Effector memory CD8-positive, alpha-beta T cell (primary cell): Measurements from ENCODE around the gene ZCCHC24.

Experiments used
- ATAC-seq: fragments of 150-1000 bp; cut with Tn5 transposase; replicated peaks from 2 replicates; pipeline ENCODE4 v1.10.0; 2021; ENCODE audit warnings: mild to moderate bottlenecking, moderate library complexity
- DNase-seq, 3 experiments: peaks; one replicate each; pipeline ENCODE4 v3.0.0; 2021
- H3K27ac Mint-ChIP-seq, 2 donors: one replicate each; pipeline ENCODE4 v1.8.0; 2022; ENCODE audit warnings: mild to moderate bottlenecking in 2 of 2, mixed read lengths in 2 of 2, moderate library complexity in 2 of 2
- H3K27me3 Mint-ChIP-seq, 2 donors: one replicate each; pipeline ENCODE4 v1.8.0; 2022; ENCODE audit warnings: mixed read lengths in 2 of 2
- H3K36me3 Mint-ChIP-seq: one replicate; pipeline ENCODE4 v1.8.0; 2022; ENCODE audit warnings: mild to moderate bottlenecking, moderate library complexity, mixed read lengths; ENCODE audit not compliant: insufficient read depth
- H3K4me1 Mint-ChIP-seq, 2 donors: one replicate each; pipeline ENCODE4 v1.8.0; 2022; ENCODE audit warnings: low read depth in 2 of 2, mixed read lengths in 2 of 2
- H3K4me3 Mint-ChIP-seq, 2 donors: one replicate each; pipeline ENCODE4 v1.8.0; 2022; ENCODE audit warnings: mild to moderate bottlenecking in 2 of 2, mixed read lengths in 2 of 2, moderate library complexity in 2 of 2
- H3K9me3 Mint-ChIP-seq, 2 donors: one replicate each; pipeline ENCODE4 v1.8.0; 2022; ENCODE audit warnings: mixed read lengths in 2 of 2

Gene ZCCHC24

GRCh38 chr10:79468015-79468560 lies 22.7 kb upstream of the ZCCHC24 start:
- ATAC-seq = no peak
- Mint-ChIP-seq H3K4me1 (peaks cover 0 to 2% of the 10 kb centered on the region in 2 donors), H3K4me3 (no peak overlapping the region), H3K27ac (no peak overlapping the region), H3K27me3 (peaks cover 6 to 33% of the 10 kb centered on the region in 2 donors), H3K9me3 (no peaks in the 10 kb centered on the region), H3K36me3 (peaks cover 3% of the 10 kb centered on the region)
- DNase-seq = no peak

DNA sequence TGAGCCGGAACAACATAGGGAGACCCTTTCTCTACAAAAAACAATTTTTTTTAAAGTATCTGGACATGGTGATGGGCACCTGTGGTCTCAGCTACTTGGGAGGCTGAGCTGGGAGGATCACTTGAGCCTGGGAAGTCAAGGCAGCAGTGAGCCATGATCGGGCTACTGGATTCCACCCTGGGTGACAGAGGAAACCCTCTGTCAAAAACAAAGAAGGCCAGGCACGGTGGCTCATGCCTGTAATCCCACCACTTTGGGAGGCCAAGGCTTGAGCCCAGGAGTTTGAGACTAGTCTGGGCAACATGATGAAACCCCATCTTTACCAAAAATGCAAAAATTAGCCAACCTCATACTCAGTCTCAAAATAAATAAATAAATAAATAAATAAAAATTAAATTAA lies 19.9 kb upstream of the ZCCHC24 start:
- no peak for DNase-seq
- H3K4me3 Mint-ChIP-seq = no peak overlapping the region
- no peak overlapping the region for H3K27ac Mint-ChIP-seq
- H3K9me3 Mint-ChIP-seq = no peaks in the 10 kb centered on the region
- H3K27me3 Mint-ChIP-seq = peaks cover 0 to 15% of the 10 kb centered on the region in 2 donors
- ATAC-seq = no peak
- H3K4me1 Mint-ChIP-seq = peaks cover 0 to 2% of the 10 kb centered on the region in 2 donors
- H3K36me3 Mint-ChIP-seq = peaks cover 3% of the 10 kb centered on the region

- peaks cover 0 to 7% of the 10 kb centered on the region in 2 donors for H3K27me3 Mint-ChIP-seq
- no peaks in the 10 kb centered on the region for H3K9me3 Mint-ChIP-seq
- ATAC-seq (no peak), DNase-seq (no peak)
- no peak overlapping the region for H3K4me3 Mint-ChIP-seq
- H3K36me3 Mint-ChIP-seq = peaks cover 3% of the 10 kb centered on the region
- H3K27ac Mint-ChIP-seq = no peak overlapping the region
- H3K4me1 Mint-ChIP-seq = peaks cover 0 to 2% of the 10 kb centered on the region in 2 donors
These were observed 18.4 kb upstream of the ZCCHC24 start for GRCh38 chr10:79463578-79464496.

DNA sequence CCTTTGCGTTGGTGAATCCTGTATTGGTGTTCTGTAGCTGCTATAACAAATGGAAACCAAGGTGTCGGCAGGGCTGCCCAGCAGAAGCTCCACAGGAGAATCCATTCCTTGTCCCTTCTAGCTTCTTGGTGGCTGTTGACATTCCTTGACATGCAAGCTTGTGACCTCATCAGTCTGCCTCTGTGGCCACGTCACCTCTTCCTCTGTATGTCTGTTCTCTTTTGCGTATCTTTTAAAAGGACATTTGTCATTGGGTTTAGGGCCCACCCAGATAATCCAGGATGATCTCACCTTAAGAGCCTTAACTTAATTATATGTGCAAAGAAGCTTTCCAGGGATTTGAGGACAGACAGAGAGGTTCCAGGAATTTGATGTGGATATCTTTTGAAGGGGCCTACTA lies 15.3 kb upstream of the ZCCHC24 start:
- DNase-seq = no peak
- peaks cover 0 to 6% of the 10 kb centered on the region in 2 donors for H3K27me3 Mint-ChIP-seq
- no peak overlapping the region for H3K27ac Mint-ChIP-seq
- H3K4me1 Mint-ChIP-seq = no peaks in the 10 kb centered on the region
- no peaks in the 10 kb centered on the region for H3K36me3 Mint-ChIP-seq
- H3K9me3 Mint-ChIP-seq = no peaks in the 10 kb centered on the region
- ATAC-seq = no peak
- H3K4me3 Mint-ChIP-seq = no peak overlapping the region

DNA sequence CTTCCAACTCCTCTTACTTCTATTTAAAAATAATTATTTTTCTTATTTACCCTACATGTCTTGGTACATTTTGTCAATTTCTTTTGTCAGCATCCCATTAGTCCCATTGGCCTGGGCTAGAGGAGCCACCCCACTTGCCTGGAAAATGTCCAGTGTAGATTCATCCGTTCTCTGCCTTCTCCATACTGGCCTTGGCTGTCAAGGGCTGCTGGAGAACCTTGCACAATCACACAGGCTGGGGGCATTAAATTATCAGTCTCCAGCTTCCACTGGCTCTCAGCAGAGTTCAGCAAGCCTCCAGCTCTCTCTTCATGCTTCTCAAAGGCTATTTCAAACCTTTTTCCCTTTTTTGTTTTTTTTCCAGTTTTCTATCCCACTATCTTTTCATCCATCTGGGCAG lies 13.8 kb upstream of the ZCCHC24 start:
- Mint-ChIP-seq H3K36me3 (no peaks in the 10 kb centered on the region), H3K4me3 (no peak overlapping the region), H3K4me1 (no peaks in the 10 kb centered on the region), H3K27ac (no peak overlapping the region), H3K27me3 (peaks cover 0 to 9% of the 10 kb centered on the region in 2 donors), H3K9me3 (no peaks in the 10 kb centered on the region)
- DNase-seq (no peak), ATAC-seq (no peak)

DNA sequence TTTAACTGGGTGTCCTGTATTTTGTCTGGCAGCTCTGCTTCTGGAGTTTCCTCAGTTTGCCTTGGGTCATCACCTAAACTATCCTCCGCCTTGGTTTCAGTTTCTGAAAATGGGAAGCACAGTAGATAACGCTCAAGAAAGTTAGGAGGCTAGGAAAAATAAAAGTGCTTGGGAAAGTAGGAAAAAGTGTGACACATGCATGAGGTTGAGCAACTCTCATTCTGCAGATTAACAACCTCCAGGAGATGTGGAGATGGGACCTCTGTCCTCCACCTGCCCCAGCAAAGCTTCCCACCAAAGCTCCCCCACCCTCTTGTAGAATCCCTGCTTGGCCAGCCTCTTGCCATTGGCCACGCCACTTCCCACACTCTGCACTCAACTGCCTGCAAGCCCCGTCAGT lies 13.1 kb upstream of the ZCCHC24 start:
- no peak overlapping the region for H3K27ac Mint-ChIP-seq
- no peak for DNase-seq
- no peaks in the 10 kb centered on the region for H3K9me3 Mint-ChIP-seq
- H3K36me3 Mint-ChIP-seq = no peaks in the 10 kb centered on the region
- ATAC-seq = no peak
- peaks cover 0 to 15% of the 10 kb centered on the region in 2 donors for H3K27me3 Mint-ChIP-seq
- H3K4me1 Mint-ChIP-seq = no peaks in the 10 kb centered on the region
- no peak overlapping the region for H3K4me3 Mint-ChIP-seq

DNA sequence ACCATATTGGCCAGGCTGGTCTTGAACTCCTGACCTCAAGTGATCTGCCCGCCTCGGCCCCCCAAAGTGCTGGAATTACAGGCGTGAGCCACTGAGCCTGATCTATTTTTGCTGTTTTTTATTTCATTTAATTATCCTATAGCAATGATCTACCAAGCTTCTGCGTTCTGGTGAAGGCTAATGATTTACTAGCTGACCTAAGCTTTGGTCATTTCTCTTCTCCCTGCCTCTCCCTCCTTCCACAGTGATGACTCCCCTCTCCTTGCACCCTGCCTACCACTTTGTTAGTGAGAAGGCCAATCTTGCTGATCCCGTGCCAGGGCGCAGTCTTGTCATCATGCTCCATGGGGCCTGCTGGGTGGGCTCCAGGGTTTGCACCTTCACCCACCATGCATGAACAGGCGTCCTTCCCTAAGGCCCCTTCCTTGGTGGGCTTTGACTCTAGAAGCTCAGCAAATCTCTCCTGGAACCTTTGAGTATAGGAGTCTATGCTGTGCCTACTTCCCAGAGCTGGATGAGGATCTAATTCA lies 11.9 kb upstream of the ZCCHC24 start:
- Mint-ChIP-seq H3K36me3 (no peaks in the 10 kb centered on the region), H3K27ac (no peak overlapping the region), H3K4me3 (no peak overlapping the region), H3K4me1 (no peaks in the 10 kb centered on the region), H3K9me3 (no peaks in the 10 kb centered on the region), H3K27me3 (peaks cover 0 to 16% of the 10 kb centered on the region in 2 donors)
- ATAC-seq (no peak), DNase-seq (no peak)

DNA sequence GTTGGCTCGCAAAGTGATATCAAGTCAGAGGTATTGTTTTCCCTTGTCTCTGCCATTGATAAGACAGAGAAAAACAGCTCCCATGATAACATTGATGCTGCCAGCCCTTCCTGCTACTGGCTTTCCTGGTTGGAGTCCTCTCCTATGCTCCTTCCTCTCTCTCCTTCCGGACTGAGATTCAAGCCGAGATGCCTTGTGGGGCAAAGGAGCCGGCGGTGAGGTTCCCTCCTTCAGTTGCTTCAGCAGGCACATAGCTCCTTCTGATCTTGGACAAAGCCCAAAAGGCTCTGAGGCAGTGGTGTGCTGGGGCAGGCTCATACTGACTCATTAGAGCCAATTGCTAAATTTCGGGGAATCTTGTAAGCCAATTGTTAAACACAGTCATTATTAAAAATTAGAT lies 8.8 kb upstream of the ZCCHC24 start:
- Mint-ChIP-seq H3K9me3 (no peaks in the 10 kb centered on the region), H3K36me3 (no peaks in the 10 kb centered on the region), H3K4me3 (no peak overlapping the region), H3K27me3 (peaks cover 0 to 16% of the 10 kb centered on the region in 2 donors), H3K27ac (no peak overlapping the region), H3K4me1 (no peaks in the 10 kb centered on the region)
- DNase-seq (no peak), ATAC-seq (no peak)

DNA sequence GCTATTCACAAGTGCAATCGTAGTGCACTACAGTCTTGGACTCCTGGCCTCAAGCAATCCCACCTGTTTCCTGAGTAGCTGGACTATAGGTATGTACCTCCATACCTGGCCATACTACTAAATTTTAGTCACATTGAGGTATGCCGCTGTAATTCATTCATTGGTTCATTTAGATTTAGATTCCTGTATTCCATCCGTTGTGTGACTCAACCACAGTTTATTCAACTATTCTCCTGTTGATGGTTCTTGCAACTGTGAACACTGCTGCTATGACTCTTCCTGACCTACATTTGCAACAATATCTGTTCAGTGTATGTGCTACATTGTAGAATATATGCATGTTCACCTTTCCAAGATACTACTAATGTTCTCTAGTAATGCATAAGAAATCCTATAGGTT lies 8.0 kb upstream of the ZCCHC24 start:
- DNase-seq = no peak
- Mint-ChIP-seq H3K9me3 (no peaks in the 10 kb centered on the region), H3K36me3 (no peaks in the 10 kb centered on the region), H3K27ac (no peak overlapping the region), H3K4me3 (no peak overlapping the region), H3K27me3 (peaks cover 0 to 16% of the 10 kb centered on the region in 2 donors), H3K4me1 (no peaks in the 10 kb centered on the region)
- no peak for ATAC-seq

DNA sequence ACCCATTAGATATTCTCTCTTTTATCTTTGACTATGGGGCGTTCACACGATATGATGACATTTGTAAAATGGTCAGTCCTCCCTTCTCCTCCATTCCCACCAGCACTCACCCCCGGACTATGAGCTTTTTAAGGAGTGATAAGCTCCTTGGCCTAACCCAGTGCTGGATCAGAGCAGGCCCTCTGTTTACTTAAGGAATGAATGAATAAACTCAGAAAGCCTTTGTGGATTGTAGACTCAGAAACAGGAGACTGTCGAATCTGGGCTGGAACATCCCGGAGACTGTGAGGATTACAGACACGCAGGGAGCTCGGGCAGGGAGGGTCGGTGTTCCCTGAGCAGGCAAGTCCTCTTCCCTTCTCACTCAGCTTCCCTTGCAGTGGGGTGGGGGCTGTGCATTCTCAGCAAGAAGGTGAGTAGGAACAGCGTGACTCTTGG lies 6.8 kb upstream of the ZCCHC24 start:
- H3K27ac Mint-ChIP-seq = no peak overlapping the region
- peaks cover 0 to 16% of the 10 kb centered on the region in 2 donors for H3K27me3 Mint-ChIP-seq
- DNase-seq (no peak), ATAC-seq (no peak)
- no peaks in the 10 kb centered on the region for H3K9me3 Mint-ChIP-seq
- no peaks in the 10 kb centered on the region for H3K4me1 Mint-ChIP-seq
- no peak overlapping the region for H3K4me3 Mint-ChIP-seq
- no peaks in the 10 kb centered on the region for H3K36me3 Mint-ChIP-seq

DNA sequence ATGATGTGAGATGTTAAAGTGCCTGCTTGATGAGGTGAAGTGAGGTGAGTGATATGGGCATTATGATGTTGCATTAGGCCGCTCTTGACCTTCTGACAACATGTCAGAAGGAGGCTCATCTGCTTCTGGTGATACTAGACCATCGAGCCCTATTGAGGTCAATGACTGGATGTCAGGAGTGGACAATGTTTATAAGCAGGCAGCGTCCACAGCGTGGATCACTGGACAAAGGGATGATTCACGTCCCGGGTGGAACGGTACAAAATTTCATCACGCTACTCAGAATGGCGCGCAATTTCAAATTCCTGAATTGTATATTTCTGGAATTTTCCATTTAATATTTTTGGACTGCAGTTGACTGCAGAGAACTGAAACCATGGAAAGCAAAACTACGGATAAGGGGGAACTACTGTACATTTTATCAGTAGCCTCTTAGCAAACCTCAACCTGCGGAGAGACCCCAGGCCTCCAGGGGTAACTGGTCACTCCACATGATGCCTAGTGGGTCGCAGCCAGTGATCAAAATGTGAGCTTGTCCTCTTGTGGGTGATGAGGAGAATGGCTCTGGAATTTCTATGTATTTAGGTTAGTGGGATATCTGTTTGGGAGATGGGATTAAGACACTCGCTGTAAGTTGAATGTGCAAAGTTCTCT lies 5.7 kb upstream of the ZCCHC24 start:
- Mint-ChIP-seq H3K4me3 (no peak overlapping the region), H3K27ac (no peak overlapping the region), H3K4me1 (peaks cover 1 to 6% of the 10 kb centered on the region in 2 donors), H3K36me3 (peaks cover 6% of the 10 kb centered on the region), H3K27me3 (peaks cover 0 to 15% of the 10 kb centered on the region in 2 donors), H3K9me3 (no peaks in the 10 kb centered on the region)
- DNase-seq (no peak), ATAC-seq (no peak)

GRCh38 chr10:79449181-79450146 lies 4.0 kb upstream of the ZCCHC24 start:
- Mint-ChIP-seq H3K9me3 (no peaks in the 10 kb centered on the region), H3K4me1 (peaks cover 8 to 9% of the 10 kb centered on the region in 2 donors), H3K27ac (no peak overlapping the region), H3K36me3 (peaks cover 8% of the 10 kb centered on the region), H3K27me3 (peaks cover 0 to 7% of the 10 kb centered on the region in 2 donors), H3K4me3 (no peak overlapping the region)
- DNase-seq = no peak
- ATAC-seq = no peak

DNA sequence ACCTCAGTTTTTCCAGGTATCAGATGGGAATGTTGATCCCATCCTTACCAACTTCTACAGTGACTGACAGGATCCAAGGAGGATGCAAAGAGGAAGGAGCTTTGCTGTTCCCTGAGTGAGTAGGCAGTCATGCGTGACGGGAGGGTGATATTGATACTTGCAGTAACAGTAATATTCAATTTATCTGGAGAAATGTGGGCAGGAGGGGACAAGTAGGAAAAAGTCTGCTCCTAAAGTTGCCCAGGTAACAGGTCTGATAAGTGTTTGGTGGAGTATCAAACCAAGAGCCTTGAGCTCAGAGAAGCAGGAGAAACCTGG lies 3.3 kb upstream of the ZCCHC24 start:
- Mint-ChIP-seq H3K4me1 (peaks cover 15 to 16% of the 10 kb centered on the region in 2 donors), H3K36me3 (peaks cover 12% of the 10 kb centered on the region), H3K27ac (no peak overlapping the region), H3K9me3 (no peaks in the 10 kb centered on the region), H3K27me3 (peaks cover 0 to 3% of the 10 kb centered on the region in 2 donors), H3K4me3 (no peak overlapping the region)
- no peak for ATAC-seq
- DNase-seq = no peak
